Fibroblast of peridontal ligament (primary cell): Measurements from ENCODE around the gene ABTB2.

ENCODE experiments used
- DNase-seq: peaks from one replicate; pipeline ENCODE4 v3.0.0-alpha.2; 2010; ENCODE audit errors: extremely low read depth

The ABTB2 gene

DNA sequence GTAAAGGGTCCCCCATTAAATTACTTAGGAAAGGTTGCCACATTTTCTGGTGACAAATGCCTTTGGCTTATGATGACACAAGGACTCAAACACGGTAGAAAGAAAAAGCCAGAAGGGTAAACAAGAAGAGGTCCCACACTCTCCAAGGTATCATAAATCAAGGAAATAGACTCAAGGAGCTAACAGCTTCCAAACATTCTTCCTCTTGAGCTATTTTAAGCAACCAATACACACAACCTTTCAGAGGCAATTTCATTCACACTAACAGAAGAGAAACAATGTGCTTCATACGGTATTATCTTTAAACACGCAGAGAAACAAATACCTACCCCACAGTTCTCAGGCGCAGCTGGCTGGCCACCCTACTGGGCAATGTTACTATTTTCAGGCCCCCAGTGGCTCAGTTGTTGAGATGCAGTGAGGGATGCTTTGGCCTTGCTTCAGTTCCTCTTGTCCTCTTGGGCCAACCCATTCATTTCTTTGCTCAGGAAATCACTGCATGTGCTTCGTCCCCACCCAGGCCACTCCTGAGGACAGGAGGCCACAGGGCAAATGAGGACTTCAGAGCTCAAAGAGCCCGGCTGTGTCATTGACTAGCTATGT lies 15.8 kb downstream of the ABTB2 start:
- DNase-seq = no peak

DNA sequence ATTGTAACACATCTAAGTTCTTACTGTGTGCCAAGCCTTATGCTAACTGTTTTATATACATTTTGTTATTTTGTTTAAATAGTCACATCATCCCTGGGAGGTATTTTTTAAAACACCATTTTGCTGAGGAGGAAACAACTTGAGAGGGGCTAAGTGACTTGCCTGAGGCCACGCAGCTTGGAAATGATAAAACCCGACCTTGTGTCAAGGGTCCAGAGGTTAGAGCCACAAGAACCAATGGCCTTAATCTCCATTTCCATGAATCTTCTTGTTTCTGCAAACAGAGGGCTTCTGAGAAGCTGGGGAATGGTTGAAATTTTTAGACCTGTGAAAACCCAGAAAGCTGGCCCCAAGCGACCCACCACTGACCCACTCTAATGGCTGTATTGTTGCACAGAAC lies 16.7 kb downstream of the ABTB2 start:
- DNase-seq = no peak

DNA sequence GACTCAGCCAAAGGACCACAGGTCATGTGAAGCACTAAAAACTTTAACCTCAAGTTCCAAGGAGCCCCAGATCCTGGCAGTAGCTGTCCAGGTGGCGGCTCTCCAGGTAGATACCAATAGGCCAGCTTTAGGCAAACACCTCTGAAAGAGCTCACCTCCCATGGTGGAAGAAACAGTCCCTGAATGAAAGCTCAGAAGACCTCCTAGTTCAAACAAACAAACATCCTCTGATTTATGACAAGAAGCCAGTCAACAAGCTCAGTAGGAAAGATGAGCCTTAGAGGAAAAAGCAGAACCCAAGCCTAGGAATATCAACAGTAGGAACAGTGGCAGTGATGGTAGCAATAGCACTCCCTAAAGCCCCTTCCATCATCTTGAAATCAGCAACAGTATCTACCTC lies 17.2 kb downstream of the ABTB2 start:
- DNase-seq = no peak

DNA sequence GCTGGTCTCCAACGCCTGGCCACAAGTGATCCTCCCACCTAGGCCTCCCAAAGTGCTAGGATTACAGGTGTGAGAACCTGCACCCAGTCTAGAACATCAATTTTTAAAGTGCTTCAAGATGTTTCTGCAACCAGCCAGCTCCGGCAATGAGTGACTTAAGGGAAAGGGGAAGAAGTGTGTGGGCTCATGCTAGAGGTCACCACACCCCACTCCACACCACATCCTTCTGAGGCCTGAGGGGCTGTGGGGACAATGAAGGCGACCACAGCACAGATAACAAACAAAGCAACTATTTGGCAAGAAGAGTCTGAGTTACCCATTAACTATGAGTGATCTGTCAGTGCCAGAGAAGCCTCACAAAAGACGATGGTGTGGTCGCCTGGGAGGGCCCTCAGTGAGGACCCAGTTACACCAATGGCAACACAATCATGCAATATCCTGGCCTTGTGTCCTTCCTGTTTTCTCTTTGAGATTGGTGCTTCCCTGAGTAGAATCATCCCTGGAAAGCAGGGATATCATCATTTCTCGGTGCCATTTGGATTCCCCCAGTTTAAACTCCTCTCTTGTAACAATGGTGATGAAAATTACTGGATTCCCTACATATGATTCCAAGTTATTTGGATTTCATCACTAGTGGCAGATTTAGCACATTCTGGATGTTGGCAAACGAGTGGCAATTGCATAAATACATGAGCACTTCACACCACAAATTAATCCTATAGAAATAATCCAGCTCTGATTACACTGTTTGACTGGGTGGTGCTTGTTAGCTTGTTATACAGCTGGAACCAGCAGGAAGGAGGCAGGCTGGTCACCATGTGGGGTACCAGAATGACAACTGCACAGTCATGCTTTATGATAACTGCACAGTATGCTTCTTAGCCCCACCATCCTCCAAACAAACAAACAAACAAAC lies 18.4 kb downstream of the ABTB2 start:
- no peak for DNase-seq

DNA sequence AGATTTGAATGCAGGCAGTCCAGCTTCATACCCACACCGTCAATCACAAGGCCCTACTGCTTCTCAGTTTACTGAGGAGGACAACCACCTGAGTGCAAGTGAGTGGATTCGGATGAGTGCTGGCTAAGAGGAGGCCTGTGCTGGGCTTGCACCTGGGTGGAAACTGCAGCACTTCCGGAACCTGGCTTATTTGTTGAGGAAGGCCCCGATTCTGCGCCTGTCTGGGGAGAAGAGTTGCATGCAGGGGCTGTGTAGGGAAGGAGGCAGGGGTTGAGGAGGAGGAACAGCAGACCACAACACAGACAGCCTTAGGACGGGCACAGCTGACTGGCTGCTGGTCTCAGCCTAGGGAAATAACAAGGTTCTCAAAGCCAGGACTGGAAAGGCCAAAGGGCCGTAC lies 20.8 kb downstream of the ABTB2 start:
- no peak for DNase-seq

DNA sequence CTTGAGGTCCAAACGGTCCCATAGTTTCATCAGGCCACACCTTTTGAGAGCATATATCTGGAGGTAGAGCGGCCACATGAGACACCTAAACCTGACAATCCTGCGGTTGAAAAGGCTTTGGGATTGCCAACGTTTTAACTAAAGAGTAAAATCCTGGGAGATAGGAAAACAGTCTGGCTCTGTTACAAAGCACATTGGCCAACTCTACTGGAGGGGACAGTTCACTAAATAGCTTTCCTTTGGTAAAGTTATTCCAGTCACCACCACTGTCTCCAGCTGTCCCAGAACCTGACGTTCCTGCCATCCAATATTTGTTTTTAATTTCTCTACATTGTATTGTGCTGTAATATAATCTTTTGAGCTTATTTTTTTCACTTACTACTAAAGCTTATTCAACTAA lies 22.0 kb downstream of the ABTB2 start:
- DNase-seq = no peak

DNA sequence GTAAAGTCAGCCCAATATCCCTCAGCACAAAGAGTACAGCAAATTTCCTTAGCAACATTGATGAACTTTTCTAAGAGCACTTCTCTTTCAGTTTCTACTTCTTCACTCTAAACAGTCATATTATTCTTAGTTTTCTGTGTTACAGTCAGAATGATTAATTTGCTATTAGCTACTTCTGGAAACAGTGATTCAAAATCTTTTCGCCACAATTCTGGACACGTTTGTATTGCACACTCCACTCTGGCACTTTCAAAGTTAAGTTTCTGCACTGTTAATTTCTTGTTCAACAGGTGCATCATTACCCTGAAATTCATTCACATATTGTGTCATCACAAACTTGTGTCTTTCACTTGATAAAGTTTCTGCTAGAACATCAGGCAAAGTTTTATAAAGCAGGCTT lies 22.5 kb downstream of the ABTB2 start:
- DNase-seq = no peak

DNA sequence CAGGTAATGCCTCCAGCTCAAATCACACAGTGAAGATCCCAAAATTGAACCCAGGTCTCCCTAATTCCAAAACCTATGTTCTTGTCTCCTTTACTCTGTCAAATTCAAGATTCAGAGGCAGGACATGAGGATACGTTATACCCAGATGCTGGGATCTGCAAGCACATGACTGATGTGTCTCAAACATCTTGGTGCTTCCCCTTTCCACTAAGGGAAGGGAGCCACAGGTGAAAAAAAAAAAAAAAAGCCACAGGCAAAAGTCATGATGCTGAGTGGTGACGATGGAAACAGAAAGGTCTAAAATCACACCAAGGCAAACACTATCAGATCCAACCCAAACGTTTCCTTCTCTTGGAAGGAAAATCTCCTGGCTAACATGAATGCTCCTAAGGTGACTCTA lies 24.0 kb downstream of the ABTB2 start:
- no peak for DNase-seq

DNA sequence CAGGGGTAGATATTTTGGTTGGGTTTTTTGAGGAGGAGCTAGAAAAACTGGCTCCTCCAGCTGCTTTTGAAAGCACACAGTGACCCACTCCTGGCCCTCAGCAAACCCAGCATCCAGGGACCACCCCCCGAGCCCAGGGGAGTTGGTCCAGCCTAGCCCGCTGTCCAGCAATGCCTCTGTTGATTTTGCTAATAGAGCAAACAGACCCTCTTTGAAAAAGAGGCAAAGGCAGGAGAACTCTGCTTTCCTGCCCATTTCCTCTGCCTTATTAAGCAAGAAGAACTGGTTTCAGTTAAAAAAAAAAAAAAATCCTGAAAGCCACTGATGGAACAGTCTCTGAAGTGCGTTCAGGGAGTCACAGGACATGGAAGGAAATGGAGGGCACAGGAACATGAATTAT lies 25.3 kb downstream of the ABTB2 start:
- DNase-seq = no peak

DNA sequence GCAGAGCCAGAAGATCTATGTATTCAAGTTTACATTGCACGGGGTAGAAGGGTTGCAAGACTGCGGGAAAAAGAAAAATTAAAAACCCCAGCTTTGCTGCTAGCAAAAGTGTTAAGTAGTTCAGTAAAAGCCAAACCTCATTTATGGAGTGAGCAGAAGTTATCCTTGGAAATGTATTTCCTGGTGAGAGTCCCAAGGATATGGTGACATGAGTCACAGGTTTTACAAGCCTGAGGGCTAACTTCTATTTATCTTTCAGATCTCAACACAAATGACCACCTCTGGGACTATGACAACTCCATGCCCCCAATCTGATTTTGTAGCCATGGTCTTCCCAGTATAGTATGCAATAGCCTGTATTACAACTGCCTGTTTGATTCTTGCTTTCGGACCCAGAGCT lies 26.1 kb downstream of the ABTB2 start:
- no peak for DNase-seq

DNA sequence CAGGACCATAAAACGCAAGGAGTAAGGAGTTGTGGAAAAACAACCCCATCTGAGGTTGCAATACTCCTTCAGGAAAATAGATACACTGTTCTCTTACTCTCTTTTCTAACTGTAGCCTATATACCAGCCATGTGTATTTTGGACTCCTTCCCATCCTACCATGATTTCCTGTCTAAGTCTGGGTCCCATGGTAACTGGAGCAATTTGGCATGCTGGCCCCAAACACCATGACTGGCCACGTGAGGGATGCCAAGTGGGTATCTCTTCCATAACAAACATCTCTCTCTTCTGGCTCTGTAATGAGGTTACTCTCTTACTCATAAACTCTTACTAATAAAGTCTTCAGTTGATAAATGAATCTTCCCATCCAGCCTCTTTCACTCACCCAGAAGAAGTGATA lies 26.5 kb downstream of the ABTB2 start:
- peak; percentile 69 for DNase-seq

DNA sequence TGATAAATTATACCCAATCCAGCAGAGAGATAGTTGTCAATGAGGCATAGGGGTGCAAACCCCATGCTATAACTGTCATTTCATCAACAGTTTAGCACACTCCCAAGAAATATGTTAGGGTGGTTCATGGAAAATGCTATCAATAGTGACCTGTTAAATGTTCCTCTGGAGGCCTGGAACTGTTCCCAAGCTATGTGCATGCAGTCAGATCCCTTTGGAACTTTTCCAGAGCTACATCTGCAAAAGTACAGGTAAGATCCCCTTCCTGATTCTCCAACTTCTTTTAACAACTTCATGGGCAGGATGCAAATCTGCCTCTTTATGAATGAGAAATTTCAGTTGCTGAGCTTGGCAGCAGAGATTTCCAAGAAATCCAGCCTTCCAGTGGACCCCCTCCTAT lies 27.2 kb downstream of the ABTB2 start:
- DNase-seq = no peak

DNA sequence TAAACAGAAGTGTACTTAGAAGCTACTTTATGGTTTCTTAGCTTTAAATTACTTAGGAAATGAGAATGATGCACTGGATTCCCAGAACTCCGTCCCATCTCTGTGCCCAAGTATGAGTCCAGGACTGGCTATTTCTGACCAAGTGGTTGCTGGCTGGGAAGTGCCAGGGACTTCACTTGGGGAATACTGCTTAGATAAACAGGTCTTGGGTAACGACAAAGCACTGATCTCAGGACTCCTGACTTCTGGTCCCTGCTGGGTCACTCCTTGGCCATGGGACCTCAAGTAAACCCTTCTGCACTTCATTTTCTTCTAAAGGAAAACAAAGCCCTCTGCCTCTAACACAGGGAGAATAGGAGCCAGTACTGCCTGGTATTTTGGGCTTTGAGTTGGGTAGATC lies 27.9 kb downstream of the ABTB2 start:
- DNase-seq = no peak

DNA sequence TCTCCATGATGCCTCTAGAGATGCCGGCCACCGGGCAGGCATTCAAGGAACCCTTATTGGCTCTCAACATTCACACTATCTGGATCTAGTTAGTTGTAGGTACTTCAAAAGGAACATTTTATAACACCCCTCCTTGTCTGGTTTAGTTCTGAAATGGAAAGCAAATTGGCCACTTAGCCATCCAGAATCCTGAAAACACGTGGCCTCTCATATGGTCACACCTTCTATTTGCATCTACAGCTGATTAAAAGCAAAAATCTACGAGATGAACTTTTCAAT lies 29.2 kb downstream of the ABTB2 start:
- DNase-seq = no peak

DNA sequence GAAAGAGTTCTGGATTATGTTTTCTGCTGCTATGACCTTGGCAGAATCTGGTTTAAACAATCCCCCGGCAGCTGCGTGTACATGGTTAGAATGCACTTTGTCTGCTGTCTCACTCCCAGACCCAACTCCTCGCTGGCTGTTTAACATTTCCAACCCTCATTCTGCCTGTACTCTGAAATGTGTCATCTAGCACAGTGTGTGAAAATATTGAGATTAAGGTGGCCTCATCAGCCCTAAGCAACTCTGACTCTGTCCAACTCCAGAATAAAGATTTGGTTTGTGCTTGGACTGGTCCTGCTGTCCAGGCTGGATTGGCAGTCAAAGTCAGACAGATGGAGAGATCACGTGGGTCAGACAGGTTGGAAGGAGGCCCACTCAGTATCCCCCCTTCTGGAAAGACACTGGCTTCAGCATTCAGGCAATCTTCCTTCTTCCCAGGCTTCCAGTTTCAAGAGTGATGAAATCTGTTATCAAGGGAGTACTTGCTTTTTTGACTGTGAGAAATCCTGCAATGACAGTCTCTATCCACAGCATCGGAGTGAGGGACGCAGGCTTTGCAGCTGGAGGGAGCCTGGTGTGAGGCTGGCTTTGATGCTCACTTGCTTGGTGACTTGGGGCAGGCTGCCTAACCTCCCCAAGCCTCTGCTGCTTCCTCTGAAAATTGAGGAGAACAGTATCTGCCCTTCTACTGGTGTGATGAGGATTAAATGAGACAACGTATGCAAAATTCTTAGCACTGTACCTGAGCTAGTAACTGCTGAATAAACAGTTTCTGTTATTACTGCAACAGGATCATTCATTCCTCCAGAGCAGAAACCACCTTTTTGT lies 29.8 kb downstream of the ABTB2 start:
- DNase-seq = no peak

DNA sequence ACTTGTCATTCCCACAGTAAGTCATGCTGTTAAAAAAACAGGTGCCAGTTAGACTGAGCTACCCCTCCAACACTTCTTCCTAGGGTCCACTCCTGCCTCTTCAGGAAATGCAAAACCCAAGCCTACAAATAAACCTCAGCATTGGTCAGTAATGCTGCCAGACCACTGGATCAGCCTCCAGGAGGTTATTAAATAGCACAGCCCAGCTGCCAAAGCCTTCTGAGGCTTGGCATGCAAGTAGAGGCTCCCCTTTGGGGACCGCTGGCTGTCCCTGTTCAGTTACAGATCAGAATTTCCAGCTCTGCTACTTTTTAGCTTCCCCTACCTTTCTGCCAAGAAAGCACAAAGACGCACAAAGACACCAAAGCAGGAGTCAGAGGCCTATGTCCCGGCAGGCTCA lies 33.3 kb downstream of the ABTB2 start:
- no peak for DNase-seq

DNA sequence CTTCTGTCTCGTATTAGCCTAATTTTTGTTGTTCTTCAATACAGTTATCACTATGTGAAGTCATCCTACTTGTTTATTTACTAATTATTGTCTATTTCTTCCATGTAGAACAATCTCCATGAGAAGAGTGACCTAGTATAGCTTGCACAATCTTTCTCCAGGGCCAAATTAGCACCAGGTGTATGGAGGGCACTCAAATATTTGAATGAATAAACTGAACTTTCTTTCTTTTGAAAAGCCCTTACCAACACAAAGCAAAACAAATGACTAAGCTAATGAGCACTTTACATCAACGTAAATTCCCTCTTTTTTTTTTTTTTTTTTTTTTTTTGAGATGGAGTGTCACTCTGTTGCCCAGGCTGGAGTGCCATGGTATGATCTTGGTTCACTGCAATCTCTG lies 34.2 kb downstream of the ABTB2 start:
- no peak for DNase-seq

DNA sequence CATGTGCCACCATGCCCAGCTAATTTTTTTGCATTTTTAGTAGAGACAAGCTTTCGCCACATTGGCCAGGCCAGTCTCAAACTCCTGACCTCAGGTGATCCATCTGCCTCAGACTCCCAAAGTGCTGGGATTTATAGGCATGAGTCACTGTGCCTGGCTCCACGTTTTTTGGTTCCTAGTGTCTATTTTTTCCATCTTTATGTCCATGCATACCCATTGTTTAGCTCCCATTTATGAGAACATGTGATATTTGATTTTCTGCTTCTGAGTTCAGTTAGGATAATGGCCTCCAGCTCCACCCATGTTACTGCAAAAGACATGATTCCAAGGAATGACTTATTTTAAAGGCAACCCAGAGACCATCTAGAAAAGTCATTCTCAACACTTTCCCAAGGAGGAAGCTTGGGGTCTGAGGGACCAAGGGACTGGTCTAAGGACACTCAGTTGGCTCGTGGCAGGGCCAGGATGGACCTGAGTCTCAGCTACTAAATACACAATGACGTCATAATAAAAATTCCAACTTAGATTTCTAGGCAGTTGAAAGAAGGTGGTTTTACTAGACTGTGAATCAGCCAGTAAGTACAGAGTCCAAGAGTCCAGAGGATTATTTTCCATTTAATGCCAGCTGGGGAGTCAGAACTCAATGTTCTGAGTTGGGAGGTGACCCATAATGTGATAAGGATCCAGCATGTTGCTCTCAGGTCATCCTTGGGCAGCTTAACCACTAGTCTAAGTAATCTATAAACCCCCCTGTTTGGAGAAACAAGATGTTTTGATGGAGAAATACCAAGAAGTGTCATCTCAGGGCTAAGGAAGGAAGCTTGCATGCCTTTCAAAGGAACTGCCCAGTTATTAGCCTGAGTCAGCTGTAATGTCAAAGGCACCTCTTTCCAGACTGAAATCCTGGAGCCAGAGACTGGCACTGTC lies 39.4 kb downstream of the ABTB2 start:
- DNase-seq = no peak

DNA sequence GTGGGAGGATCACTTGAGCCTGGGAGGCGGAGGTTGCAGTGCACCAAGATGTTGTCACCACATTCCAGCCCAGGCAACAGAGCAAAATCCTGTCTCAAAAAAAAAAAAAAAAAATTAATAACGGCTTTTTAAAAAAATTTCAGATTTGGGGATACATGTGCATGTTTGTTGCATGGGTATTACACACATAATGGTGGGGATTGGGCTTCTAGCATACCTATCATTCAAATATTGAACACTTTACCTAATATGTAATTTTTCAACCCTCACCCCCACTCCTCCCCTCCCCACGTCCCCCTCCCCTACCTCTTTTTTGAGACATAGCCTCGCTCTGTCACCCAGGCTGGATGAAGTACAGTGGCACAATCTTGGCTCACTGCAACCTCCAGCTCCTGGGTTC lies 40.1 kb downstream of the ABTB2 start:
- no peak for DNase-seq

DNA sequence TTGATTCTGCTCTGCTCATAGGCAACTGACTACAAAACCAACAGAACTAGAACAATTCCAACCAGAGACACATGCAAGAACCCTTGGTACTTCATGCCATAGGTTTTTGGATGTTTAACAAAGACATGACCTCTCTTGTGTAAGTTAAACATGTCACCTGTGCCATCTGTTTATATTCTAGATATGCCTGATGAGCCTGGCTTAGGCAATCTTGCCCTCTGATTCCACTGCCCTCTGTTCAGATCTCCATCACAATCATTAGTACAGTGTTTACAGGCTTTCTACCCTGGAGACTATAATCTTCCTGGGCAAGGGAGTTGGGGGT lies 40.8 kb downstream of the ABTB2 start:
- no peak for DNase-seq

DNA sequence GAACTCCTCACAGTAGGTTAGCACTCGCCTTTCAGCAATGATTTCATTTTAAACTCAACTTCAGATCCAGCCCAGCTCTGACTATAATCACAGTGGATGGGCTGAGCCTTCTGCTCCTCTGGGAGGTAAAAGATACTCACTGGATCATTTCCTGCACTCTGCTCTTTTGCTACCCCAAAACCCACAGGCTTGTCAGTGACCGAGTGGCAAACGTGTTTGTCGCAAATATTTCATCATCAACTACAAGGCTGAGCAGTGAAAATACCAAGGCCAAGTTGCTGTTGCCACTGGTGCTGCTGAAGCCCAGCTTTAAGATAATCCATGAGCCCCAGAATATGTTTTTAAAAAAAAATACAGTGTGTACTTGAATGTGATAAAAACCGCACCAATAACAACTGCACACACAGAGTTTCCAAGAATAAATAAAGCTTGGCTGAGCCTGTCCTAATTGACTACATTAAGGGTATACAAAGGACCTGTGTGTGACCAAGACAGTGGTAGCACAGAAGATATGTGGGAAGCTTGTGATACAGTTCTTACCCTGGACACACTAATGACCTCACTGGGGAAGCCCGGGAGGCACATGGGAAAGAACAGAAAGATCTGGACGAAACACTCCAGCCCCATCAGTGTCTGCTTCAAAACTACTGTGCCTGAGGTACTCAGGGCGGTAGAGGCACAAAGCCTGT lies 41.3 kb downstream of the ABTB2 start:
- no peak for DNase-seq
